SU-DHL-6 (cell line): ENCODE results near the gene ADAM8.

Experiments
- EZH2phosphoT487 ChIP-seq: fragments of 200-600 bp; sonication (generic), shearing (Covaris generic); conservative IDR thresholded peaks from 2 replicates; pipeline ENCODE4 v1.6.1; 2018; ENCODE audit warnings: mild to moderate bottlenecking, antibody characterized with exemption, low read length, moderate library complexity, mixed read lengths
- TF ChIP-seq, protein P1 (sequence below): fragments of 200-600 bp; sonication (generic); IDR thresholded peaks from one replicate; pipeline ENCODE4 v1.5.1; 2017; ENCODE audit warnings: antibody characterized with exemption, mild to moderate bottlenecking, low read length, moderate library complexity; ENCODE audit not compliant: insufficient read depth, poor library complexity, severe bottlenecking

DNA sequence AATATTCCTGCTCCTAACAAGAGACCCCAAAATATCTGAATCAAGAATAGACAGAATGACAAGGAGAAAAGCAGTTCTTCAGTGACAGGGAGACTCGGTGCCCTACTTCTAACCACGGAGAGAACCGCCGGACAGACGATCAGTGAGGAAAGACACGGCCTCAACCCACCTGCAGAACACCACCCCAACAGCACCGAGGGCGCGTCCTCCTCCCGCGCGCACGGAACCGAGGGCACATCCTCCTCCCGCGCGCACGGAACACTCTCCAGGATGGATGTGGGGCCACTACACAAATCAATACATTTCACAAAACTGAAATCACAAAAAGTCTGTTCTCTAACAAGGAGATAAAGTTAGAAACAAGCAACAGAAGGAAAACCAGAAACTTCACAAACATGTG, 9.7 kb upstream of the ADAM8 start:
- TF ChIP-seq, protein P1, sequence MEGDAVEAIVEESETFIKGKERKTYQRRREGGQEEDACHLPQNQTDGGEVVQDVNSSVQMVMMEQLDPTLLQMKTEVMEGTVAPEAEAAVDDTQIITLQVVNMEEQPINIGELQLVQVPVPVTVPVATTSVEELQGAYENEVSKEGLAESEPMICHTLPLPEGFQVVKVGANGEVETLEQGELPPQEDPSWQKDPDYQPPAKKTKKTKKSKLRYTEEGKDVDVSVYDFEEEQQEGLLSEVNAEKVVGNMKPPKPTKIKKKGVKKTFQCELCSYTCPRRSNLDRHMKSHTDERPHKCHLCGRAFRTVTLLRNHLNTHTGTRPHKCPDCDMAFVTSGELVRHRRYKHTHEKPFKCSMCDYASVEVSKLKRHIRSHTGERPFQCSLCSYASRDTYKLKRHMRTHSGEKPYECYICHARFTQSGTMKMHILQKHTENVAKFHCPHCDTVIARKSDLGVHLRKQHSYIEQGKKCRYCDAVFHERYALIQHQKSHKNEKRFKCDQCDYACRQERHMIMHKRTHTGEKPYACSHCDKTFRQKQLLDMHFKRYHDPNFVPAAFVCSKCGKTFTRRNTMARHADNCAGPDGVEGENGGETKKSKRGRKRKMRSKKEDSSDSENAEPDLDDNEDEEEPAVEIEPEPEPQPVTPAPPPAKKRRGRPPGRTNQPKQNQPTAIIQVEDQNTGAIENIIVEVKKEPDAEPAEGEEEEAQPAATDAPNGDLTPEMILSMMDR = no peak
- no peak for TF ChIP-seq EZH2phosphoT487
